ENCODE data around the gene INTS4. TPM values are rescaled to one million over a fixed set of nuclear protein-coding genes. Genes with fewer than 3 reads are reported as not detected.

The INTS4 gene
- polyA plus RNA-seq, 1 donor (not counting 4 experiments of a cell fraction or from before 2014, with no cell fraction given), result 18.0 TPM

- FAIRE-seq (no peak), DNase-seq (ENCODE audit: low read depth, low spot score) (no peak)
- Histone ChIP-seq H3K27me3 (ENCODE audit: control insufficient read depth, extremely low read depth, insufficient read depth, low read length) (no peaks in the 10 kb centered on the region), H3K79me2 (ENCODE audit: control insufficient read depth, insufficient read depth, low read length) (no peaks in the 10 kb centered on the region), H3K4me1 (ENCODE audit: control insufficient read depth, extremely low read depth, insufficient read depth, low read length) (peaks cover under 1% of the 10 kb centered on the region), H3K27ac (ENCODE audit: control insufficient read depth, insufficient read depth, low read length) (no peak overlapping the region), H3K4me2 (ENCODE audit: control insufficient read depth, extremely low read depth, insufficient read depth, low read depth, low read length) (no peak overlapping the region), H3K36me3 (ENCODE audit: control insufficient read depth in 2 of 2, extremely low read depth in 1 of 2, insufficient read depth in 2 of 2, low read length in 2 of 2) (peaks cover 5 to 6% of the 10 kb centered on the region in 2 experiments), H2AFZ (ENCODE audit: control insufficient read depth, low read length) (no peak overlapping the region), H3K9ac (ENCODE audit: control insufficient read depth, extremely low read depth, insufficient read depth, low read length) (no peak overlapping the region), H3K9me1 (ENCODE audit: control insufficient read depth, extremely low read depth, insufficient read depth, low read length) (peaks cover 3% of the 10 kb centered on the region), H3K4me3 (ENCODE audit: control insufficient read depth in 2 of 3, extremely low read depth in 1 of 3, insufficient read depth in 2 of 3, low read depth in 1 of 3, low read length in 3 of 3) (no peak overlapping the region), H4K20me1 (ENCODE audit: control insufficient read depth, extremely low read depth, insufficient read depth, low read length) (no peaks in the 10 kb centered on the region), H3K9me3 (ENCODE audit: control insufficient read depth, low read depth, low read length) (no peaks in the 10 kb centered on the region)
- dilution Hi-C loops (cut with MboI; ENCODE audit: extremely low pct_ligation_motif_present, low sequenced_read_pairs), result no loop called here
- TF ChIP-seq EZH2 (IDR thresholded peaks at IDR 0.05; ENCODE audit: low read length), result no peak
- no peak for TF ChIP-seq CTCF (optimal IDR thresholded peaks at IDR 0.05 in 1 of 3, IDR thresholded peaks at IDR 0.05 in 1 of 3, conservative IDR thresholded peaks at IDR 0.05 in 1 of 3; ENCODE audit: extremely low read depth in 1 of 3, insufficient read depth in 2 of 3, low read length in 3 of 3)
These were observed 110.2 kb downstream of the INTS4 start for GRCh38 chr11:77884186-77884828.

GRCh38 chr11:77883775-77884174, 110.7 kb downstream of the INTS4 start:
- H3K4me2 ChIP-seq (ENCODE audit: control insufficient read depth, extremely low read depth, insufficient read depth, low read depth, low read length), result no peak overlapping the region
- no peak for FAIRE-seq
- no peak overlapping the region for H3K4me3 ChIP-seq (ENCODE audit: control insufficient read depth in 2 of 3, extremely low read depth in 1 of 3, insufficient read depth in 2 of 3, low read depth in 1 of 3, low read length in 3 of 3)
- H3K27me3 ChIP-seq (ENCODE audit: control insufficient read depth, extremely low read depth, insufficient read depth, low read length), result no peaks in the 10 kb centered on the region
- peaks cover 3% of the 10 kb centered on the region for H3K9me1 ChIP-seq (ENCODE audit: control insufficient read depth, extremely low read depth, insufficient read depth, low read length)
- DNase-seq (ENCODE audit: low read depth, low spot score), result no peak
- H3K27ac ChIP-seq (ENCODE audit: control insufficient read depth, insufficient read depth, low read length), result no peak overlapping the region
- peaks cover 5 to 6% of the 10 kb centered on the region in 2 experiments for H3K36me3 ChIP-seq (ENCODE audit: control insufficient read depth in 2 of 2, extremely low read depth in 1 of 2, insufficient read depth in 2 of 2, low read length in 2 of 2)
- no peak for TF ChIP-seq EZH2 (IDR thresholded peaks at IDR 0.05; ENCODE audit: low read length)
- TF ChIP-seq CTCF (optimal IDR thresholded peaks at IDR 0.05 in 1 of 3, IDR thresholded peaks at IDR 0.05 in 1 of 3, conservative IDR thresholded peaks at IDR 0.05 in 1 of 3; ENCODE audit: extremely low read depth in 1 of 3, insufficient read depth in 2 of 3, low read length in 3 of 3), result no peak
- no peaks in the 10 kb centered on the region for H3K79me2 ChIP-seq (ENCODE audit: control insufficient read depth, insufficient read depth, low read length)
- no peak overlapping the region for H3K9ac ChIP-seq (ENCODE audit: control insufficient read depth, extremely low read depth, insufficient read depth, low read length)
- H3K4me1 ChIP-seq (ENCODE audit: control insufficient read depth, extremely low read depth, insufficient read depth, low read length), result peaks cover 3% of the 10 kb centered on the region
- dilution Hi-C loops (cut with MboI; ENCODE audit: extremely low pct_ligation_motif_present, low sequenced_read_pairs), result no loop called here
- H4K20me1 ChIP-seq (ENCODE audit: control insufficient read depth, extremely low read depth, insufficient read depth, low read length), result no peaks in the 10 kb centered on the region
- no peaks in the 10 kb centered on the region for H3K9me3 ChIP-seq (ENCODE audit: control insufficient read depth, low read depth, low read length)
- no peak overlapping the region for H2AFZ ChIP-seq (ENCODE audit: control insufficient read depth, low read length)
